ENCODE results near the gene TMEM53.
"Not testable (repeated sequence)": the region's sequence is repeated elsewhere in the genome, so short reads cannot be mapped to it uniquely, and the experiment has no call there.

The TMEM53 gene

DNA sequence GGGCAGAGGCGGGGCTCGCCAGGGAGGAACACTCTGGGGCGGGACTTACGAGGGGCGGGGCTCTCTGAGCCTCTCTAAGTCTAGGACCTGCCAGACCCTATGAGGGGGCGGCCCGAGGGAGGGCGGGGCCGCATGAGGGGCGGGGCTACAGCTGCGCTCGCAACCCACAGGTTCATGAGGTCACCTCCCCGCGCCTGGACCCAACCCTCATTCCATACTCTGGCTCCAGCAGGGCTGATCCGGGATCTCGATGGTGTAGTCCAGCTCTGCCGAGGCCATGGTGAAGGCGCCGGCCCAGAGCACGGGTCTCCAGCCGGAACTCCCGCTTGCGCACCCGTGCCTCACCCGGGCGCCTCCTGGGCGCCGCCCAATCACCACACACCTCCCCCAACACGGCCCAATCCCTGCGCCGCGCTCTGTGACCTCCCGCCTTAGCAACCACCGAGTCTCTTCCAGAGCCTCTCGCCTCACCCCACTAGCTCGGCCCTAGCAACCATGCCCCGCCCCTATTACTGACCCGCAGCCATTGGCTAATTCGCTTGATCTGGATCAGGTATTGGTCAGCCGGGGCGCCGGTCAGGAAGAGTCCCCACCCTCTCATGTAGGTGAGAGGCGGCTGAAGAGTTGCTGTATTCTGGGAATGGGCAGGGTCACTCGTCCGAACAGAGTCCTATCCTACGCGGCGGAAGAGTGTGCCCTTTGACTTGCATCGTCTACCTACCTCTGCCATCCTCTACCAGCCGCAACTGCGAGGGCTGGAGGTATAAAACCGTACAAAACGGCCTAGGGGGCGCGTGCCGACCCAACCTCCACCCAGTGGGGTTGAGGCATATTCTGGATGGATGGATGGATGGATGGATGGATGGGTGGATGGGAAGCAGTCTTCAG is at the start of gene TMEM53, which contains the start of gene ARMH1:
TMEM53 (minus strand) TSS at position 369 of the 888 bp plus-strand sequence; CDS start at position 279, 90 bp downstream.
ARMH1 (plus strand) TSS at position 602 of the 888 bp plus-strand sequence. CDS start 14,984 bp downstream, outside the sequence.
- peak; percentile 91 to 99 (median 98) for DNase-seq

GRCh38 chr1:44723496-44724295 is 49.4 kb upstream of the TMEM53 start:
- peak in 1 of 56 donors; percentile 15 for DNase-seq

DNA sequence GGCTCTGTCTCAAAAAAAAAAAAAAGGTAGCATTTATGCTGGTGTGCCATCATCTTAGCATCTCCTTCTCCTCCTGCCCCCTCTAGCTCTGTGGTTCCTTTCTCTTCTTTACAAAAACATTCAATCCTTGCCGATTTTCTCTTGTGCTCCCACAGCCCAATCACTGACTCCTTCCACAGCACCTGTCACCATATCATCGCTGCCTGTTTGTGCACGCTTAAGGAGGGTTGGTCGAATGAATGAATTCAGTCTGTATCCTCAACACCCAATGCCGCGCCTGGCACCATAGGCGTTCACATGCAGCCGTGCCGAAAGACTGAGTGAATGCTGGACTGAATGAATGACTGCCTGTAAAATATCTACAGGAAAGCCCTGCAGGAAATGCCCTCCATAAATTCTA is 48.8 kb upstream of the TMEM53 start:
- DNase-seq = no peak

- peak in 8 of 56 donors; percentile 5 to 30 (median 24) for DNase-seq
Measured at GRCh38 chr1:44721485-44722361, 47.4 kb upstream of the TMEM53 start.

DNA sequence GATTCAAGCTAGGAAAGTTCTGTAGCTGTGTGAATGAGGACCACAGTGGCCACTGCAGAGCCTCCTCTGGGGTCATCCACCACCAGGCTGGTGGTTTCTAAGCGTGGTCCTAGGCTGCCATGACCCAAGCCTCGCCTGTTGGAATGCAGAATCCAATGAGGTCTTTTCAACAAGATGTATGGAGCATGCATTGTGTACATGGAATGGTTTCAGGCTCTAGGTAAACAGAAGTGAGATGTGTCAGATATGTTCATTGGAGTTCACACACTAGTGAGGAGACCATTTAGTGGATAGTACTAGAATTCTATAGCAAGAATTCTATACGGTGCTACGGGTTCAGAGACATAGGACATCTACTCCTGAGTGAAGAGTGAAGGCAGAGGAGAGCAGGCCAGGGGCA is 46.0 kb upstream of the TMEM53 start:
- DNase-seq = no peak

- no peak for DNase-seq
Measured at GRCh38 chr1:44719318-44719717, 45.0 kb upstream of the TMEM53 start.

DNA sequence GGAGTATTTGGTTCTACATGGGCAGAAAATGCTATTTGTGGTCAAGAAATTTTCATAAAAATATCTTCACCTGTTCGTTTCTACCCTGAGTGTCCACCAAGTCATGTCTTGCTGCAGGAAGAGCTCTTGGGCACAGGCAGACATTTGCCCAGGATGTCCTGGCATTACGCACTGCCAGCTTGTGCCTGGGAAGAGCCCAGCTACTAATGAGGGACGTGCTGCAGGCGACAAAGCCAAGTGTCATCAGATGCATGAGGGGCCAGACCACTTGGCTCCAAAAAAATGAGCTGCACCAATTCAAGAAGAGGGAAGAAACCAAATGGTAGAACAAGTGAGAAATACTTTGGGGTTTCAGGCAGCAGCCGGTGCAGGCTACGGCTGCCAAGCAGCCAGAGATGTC is 43.8 kb upstream of the TMEM53 start:
- no peak for DNase-seq

GRCh38 chr1:44717653-44718052 is 43.4 kb upstream of the TMEM53 start:
- DNase-seq = no peak

- no peak for DNase-seq
Measured at GRCh38 chr1:44717156-44717555, 42.9 kb upstream of the TMEM53 start.

- DNase-seq = peak in 47 of 56 donors; percentile 9 to 77 (median 48)
Measured at GRCh38 chr1:44714944-44715571, 40.8 kb upstream of the TMEM53 start.

DNA sequence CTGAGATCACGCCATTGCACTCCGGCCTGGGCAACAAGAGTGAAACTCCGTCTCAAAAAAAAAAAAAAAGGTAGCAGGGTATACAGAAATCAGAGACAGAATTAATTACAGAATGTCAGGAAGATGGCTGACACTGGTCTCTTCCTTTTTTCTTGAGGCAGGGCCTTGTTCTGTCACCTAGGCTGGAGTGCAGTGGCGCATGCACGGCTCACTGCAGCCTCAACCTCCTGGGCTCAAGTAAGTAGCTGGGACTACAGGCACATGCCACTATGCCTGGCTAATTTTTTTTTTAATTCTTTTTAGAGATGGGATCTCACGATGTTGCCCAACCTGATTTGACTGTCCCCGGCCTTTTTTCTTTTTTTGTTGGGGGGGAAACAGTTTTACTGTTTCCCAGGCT is 40.3 kb upstream of the TMEM53 start:
- DNase-seq = no peak

DNA sequence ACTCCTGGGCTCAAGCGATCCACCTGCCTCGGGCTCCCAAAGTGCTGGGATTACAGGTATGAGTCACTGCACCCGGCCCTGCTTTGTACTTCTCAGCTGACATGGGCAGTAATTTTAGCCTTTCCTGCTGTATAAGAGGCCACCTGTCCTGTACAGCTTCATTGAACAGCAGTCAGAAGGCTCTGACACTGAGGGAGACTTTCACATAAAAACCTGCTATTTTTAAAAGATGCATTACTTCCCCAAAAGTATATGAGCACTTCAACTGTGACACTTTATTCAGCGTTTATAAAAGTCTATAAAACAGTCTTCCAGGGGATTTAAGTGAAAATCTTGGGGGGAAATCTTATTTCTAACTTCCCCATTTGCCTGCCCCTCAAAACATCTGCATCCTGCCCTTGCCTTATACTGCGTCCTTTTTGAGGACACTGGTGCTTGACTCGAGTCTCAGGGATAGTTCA is 39.1 kb upstream of the TMEM53 start:
- no peak for DNase-seq

DNA sequence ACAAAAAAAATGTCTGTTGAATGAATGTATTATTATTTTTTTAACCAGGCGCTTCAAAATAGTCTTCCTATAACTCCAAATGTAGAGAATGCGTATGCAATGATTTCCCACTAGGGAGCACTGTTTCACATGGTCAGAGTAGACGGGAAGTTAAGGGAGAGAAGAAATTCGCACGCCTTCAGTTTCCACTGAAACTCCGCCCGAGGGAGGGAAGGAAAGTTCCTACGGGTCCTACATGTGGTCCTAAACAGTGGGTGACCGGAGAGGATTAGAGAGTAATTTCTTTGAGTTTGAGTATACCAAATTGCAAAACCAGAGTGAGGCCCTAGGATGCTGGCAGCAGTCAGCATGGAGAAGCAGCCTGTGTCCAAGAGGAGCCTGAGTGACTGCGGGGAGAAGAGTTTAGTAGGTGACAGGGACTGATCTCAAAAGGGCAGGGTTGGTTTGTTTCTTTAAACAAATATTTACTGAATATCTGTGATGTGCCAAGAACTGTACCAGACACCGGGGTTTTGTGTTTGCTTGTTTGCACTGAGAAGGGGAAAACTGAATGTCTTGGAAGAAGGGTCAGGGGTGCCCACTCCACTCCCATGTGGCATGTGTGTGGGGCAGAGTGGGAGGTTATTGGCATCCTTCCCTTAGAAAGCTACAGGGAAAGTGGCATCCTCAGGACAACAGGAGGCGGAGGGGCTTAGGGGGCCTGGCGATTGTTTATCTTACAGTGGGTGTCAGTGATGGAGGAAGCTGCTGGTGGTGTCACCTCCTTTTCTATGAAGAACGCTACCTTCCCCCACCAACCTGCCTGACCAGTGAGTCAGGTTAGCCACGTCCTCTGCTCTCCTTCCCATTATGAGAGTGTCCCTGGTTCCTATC is 33.9 kb upstream of the TMEM53 start:
- peak in 6 of 56 donors; percentile 4 to 17 (median 8) for DNase-seq

DNA sequence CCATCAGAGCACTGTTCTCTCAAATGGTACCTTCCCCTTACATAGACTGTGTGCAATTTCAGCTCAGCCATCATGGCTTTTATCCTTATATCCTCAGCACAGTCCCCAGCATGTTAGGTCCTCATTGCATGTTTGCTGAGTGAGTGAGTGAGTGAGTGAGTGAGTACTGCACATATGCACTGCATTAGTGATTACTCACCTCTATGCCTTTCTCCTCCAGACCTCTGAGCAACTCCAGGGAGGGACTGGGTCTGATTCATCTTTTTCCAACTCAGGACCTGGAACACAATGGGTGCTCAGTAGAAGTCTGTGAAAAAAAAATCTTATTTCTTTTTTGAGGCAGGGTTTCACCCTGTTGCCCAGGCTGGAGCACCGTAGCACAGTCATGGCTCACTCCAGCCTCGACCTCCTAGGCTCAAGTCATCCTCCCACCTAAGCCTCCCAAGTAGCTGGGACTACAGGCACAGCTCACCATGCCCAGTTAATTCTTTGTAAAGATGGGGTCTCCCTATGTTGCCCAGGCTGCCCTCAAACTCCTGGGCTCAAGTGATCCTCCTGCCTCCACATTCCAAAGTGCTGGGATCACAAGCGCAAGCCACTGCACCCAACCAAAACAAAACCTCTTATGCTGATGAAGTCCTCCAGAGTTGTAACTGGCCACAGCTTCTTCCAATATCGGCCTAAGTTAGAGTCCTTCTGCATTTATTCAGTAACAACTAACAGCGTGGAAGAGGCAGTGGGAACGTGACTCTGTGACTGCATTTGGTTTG is 33.0 kb upstream of the TMEM53 start:
- no peak for DNase-seq

DNA sequence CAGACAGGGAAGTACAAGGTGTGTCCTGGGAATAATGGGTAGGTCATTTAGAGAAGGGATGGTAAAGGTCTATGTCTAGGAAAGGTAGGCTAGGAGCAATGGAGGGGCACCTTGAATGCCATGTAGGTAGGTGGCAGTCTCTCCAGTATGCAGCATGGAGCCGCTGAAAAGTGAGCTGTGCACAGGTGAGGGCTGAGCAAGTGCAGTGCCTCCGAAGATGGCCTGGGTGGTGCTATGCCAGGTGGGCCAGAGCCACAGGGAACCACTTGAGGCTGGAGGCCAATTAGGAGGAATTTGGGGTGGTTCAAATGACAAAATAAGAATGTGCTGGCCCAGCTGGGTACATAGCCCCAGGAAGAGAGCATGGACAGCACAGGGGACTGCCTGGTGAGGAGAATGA is 31.7 kb upstream of the TMEM53 start:
- no peak for DNase-seq

DNA sequence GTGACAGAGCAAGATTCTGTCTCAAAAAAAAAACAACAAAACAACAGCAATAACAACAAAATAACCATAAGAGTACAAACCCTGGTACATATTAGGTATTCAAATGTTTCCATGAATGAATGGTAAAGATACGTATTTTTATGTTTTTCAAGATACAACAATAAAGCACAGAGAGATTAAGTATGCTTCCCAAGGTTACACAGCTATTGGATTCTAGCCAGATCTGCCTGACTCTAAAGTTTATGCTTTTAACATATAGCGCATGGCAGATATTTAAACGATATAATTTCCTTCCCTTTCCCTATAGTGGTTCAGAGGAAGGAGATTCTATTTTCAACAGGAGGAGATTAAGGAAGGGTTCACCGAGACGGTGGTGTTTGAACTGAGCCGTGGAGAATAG is 31.2 kb upstream of the TMEM53 start:
- DNase-seq = no peak

DNA sequence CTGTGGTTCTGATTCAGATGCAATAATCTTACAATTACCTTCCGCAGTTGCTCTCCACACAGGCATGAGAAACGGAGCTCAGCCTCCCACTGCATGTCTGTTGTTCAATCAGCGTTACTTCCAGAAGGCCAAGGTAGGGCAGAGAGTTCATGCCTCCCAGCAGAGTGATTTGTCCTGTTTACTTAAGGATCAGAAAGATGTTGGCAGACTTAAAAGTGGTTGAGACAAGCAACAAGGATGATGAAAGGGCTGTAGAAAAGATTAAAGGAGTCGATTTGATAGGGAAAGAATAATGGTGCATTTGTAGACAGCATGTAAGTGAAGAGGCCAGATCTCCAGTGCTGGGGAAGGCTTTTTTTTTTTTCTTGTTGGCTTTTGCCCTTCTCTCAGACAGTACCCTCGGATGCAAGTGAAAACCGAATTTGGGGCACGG is 26.9 kb upstream of the TMEM53 start:
- no peak for DNase-seq

GRCh38 chr1:44700573-44700972 is 26.3 kb upstream of the TMEM53 start:
- DNase-seq = no peak

DNA sequence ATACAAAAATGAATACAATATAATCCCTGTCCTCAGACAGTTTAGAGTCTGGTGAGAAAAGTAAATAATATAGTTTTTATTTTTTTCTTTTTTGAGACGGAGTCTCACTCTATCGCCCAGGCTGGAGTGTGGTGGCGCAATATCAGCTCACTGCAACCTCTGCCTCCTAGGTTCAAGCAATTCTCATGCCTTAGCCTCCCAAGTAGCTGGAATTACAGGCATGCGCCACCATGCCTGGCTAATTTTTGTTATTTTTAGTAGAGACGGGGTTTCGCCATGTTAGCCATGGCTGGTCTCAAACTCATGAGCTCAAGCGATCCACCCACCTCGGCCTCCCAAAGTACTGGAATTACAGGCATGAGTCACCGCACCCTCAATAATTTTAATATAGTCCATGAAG is 25.1 kb upstream of the TMEM53 start:
- not testable (repeated sequence) for DNase-seq

Data from nucleus accumbens (tissue), 56 donors.